ENCODE data around the gene VPREB3. TPM values are rescaled to one million over a fixed set of nuclear protein-coding genes. Genes with fewer than 3 reads are reported as not detected.
A peak's percentile ranks its signal among the peaks of the same experiment; 100 is the strongest.

The VPREB3 gene
- total and polyA plus RNA-seq, 10 of the 15 experiments (the other 5 are each of a cell fraction or from before 2014, with no cell fraction given): 0.75 to 79.5 (median 23.8) TPM

DNA sequence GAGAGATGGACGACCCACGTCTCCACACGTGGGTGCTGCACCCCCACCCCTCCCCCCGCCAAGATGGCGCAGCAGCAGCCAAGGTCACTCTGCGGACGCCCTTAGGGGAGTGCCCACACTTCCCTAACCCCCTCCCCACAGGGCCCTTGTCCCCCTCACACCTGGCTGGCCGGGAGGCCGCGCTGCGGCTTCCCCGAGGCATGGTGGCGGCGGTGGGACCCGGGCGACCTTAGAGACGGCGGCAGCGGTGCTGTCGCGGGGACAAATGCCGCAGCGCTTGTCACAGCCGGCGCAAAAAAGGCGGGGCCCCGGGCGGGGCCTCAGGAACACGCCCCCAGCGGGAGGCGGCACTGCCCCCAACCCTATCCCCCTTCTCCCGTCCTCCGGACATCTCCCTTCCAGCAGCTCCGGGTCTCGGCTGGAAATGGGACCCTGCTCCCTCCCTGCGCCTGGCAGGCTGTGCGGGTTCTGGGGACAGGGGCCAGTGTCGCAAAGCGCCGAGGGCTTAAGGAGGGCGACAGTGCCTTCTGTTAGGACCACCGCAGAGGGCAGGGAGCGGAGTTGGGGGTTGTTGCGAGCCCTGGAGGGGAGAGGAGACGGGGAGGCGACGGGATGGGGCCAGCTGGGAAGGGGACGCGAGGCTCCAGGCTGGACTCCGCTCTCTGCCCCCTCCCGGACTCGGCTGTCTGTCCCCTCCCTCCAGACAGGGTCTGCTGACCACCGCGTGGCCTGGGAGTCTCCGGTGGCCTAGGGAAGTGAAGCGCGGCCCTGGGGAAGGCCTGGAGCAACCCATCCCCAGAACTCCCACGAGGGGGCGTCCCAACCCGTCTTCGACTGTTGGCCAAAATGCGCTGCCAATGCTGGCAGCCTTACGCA lies 13.7 kb upstream of the VPREB3 start, which contains the start of gene CHCHD10 (continued):
- TF ChIP-seq ETV6 (conservative IDR thresholded peaks at IDR 0.05 in 1 of 2, IDR thresholded peaks at IDR 0.05 in 1 of 2; ENCODE audit: borderline replicate concordance in 1 of 2, low read depth in 1 of 2): no peak
- TF ChIP-seq NR2F1 (conservative IDR thresholded peaks at IDR 0.05): peak; percentile 92
- TF ChIP-seq MEF2A (IDR thresholded peaks at IDR 0.05; ENCODE audit: insufficient read depth, low read depth, low read length): no peak
- no peak for TF ChIP-seq PBX3 (IDR thresholded peaks at IDR 0.05; ENCODE audit: insufficient replicate concordance, low read depth, low read length)
- TF ChIP-seq ZNF687 (IDR thresholded peaks at IDR 0.05): peak; percentile 82
- no peak for TF ChIP-seq FOXM1 (IDR thresholded peaks at IDR 0.05; ENCODE audit: low read depth, low read length)
- TF ChIP-seq TCF12 (IDR thresholded peaks at IDR 0.05; ENCODE audit: low read depth, low read length): 0 out of 2 replicates have a peak, but pooled peaks have one; percentile 10
- no peak for TF ChIP-seq PRDM15 (CRISPR knock-in tag; IDR thresholded peaks at IDR 0.05)
- no peak for TF ChIP-seq ATF3 (IDR thresholded peaks at IDR 0.05; ENCODE audit: borderline replicate concordance, extremely low read depth, low read depth, low read length)
- TF ChIP-seq CHD2 (IDR thresholded peaks at IDR 0.05; ENCODE audit: borderline replicate concordance, low read depth, low read length): peak; percentile 49
- TF ChIP-seq, protein P1, sequence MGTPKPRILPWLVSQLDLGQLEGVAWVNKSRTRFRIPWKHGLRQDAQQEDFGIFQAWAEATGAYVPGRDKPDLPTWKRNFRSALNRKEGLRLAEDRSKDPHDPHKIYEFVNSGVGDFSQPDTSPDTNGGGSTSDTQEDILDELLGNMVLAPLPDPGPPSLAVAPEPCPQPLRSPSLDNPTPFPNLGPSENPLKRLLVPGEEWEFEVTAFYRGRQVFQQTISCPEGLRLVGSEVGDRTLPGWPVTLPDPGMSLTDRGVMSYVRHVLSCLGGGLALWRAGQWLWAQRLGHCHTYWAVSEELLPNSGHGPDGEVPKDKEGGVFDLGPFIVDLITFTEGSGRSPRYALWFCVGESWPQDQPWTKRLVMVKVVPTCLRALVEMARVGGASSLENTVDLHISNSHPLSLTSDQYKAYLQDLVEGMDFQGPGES (IDR thresholded peaks at IDR 0.05): no peak
- no peak for TF ChIP-seq SKIL (IDR thresholded peaks at IDR 0.05; ENCODE audit: low read depth, poor library complexity, severe bottlenecking)
- TF ChIP-seq MEF2B (IDR thresholded peaks at IDR 0.05; ENCODE audit: partially characterized antibody, poor library complexity, severe bottlenecking): peak; percentile 14
- TF ChIP-seq FOXK2 (IDR thresholded peaks at IDR 0.05): no peak

Measured in GM12878 (cell line).